ENCODE results near the gene CDK16. TPM values are rescaled to one million over a fixed set of nuclear protein-coding genes. Genes with fewer than 3 reads are reported as not detected.

Gene CDK16
- total RNA-seq, 1 experiment from 2014 or later, result 129 TPM

DNA sequence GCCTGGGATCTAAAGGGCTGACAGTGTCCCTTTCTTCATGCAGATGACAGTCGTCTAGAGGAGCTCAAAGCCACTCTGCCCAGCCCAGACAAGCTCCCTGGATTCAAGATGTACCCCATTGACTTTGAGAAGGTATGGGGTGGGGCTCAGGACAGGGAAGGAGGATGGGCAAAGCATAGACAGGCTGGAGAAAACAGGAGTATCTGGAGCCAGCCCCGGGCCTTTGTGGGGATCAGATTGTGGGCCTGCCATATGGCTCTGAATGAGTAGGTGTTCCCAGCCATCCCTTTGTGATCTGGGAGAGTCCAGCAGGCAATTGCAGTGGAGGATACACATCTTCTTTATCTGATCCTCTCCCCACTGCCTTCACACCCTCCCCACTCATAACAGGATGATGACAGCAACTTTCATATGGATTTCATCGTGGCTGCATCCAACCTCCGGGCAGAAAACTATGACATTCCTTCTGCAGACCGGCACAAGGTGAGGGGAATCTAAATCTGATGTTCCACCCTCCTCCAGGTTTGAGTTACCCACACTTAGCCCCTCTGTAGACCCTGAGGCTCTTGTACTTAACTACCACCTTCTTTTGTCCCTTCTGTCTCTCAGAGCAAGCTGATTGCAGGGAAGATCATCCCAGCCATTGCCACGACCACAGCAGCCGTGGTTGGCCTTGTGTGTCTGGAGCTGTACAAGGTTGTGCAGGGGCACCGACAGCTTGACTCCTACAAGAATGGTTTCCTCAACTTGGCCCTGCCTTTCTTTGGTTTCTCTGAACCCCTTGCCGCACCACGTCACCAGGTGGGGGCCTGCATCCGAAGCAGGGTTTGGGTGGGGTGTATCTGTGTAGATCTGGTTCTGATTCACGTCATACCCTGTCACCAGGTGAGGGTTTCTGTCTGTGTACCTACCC is 5.8 kb upstream of the CDK16 start:
- no peaks in the 10 kb centered on the region for H3K9me3 Mint-ChIP-seq (ENCODE audit: unreplicated experiment)
- no peak for DNase-seq
- H3K36me3 ChIP-seq (ENCODE audit: control insufficient read depth, insufficient read depth, low read length), result peaks cover 3% of the 10 kb centered on the region
- H3K27me3 ChIP-seq (replicated peaks; ENCODE audit: control insufficient read depth, insufficient read depth, low read length), result no peaks in the 10 kb centered on the region
- no peaks in the 10 kb centered on the region for H3K9me3 ChIP-seq
- no peak overlapping the region for H3K4me3 Mint-ChIP-seq (ENCODE audit: unreplicated experiment)
- no peak overlapping the region for H3K27ac Mint-ChIP-seq (ENCODE audit: unreplicated experiment)
- no TSS peak for BruUV-seq (replicated peaks)
- TF ChIP-seq CTCF (IDR thresholded peaks at IDR 0.05; ENCODE audit: insufficient read depth in 1 of 2, low read depth in 1 of 2, low read length in 1 of 2, severe bottlenecking in 1 of 2, unreplicated experiment in 1 of 2), result no peak
- POLR2A ChIA-PET, result no interaction called here
- intact Hi-C loops (cut with micrococcal nuclease; ENCODE audit: unreplicated experiment), result loop anchor here (10.0 kb wide), 1 partner anchor 442 kb away; the partner anchor contains the start of genes ELK1 and UXT
- H3K4me3 ChIP-seq (ENCODE audit: low read depth, low read length), result no peak overlapping the region
- H3K4me1 Mint-ChIP-seq (ENCODE audit: low read depth, unreplicated experiment), result peaks cover 23% of the 10 kb centered on the region
- CTCF ChIA-PET, result interaction anchor here (0.6 kb wide), 1 partner anchor 171 kb away, joined by 4 read pairs; no protein-coding TSS in a partner anchor
- H3K36me3 Mint-ChIP-seq (ENCODE audit: insufficient read depth, unreplicated experiment), result peaks cover 81% of the 10 kb centered on the region
- no peaks in the 10 kb centered on the region for H3K4me1 ChIP-seq
- H3K27me3 Mint-ChIP-seq (ENCODE audit: insufficient read depth, unreplicated experiment), result no peaks in the 10 kb centered on the region

DNA sequence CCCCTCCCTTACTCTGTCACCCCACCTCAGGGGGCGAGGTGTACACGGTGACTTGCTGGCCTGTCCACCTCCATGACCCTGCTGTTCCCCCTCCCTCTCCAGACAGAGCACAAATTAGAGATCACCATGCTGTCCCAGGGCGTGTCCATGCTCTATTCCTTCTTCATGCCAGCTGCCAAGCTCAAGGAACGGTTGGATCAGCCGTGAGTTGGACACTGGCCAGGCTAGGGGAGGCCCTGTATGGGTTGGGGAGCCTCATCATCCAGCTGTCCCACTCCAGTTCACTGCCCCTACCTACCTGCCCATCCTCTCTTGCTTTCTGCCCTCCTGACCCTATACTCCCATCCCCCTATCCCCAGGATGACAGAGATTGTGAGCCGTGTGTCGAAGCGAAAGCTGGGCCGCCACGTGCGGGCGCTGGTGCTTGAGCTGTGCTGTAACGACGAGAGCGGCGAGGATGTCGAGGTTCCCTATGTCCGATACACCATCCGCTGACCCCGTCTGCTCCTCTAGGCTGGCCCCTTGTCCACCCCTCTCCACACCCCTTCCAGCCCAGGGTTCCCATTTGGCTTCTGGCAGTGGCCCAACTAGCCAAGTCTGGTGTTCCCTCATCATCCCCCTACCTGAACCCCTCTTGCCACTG is 3.9 kb upstream of the CDK16 start:
- TF ChIP-seq CTCF (IDR thresholded peaks at IDR 0.05; ENCODE audit: insufficient read depth in 1 of 2, low read depth in 1 of 2, low read length in 1 of 2, severe bottlenecking in 1 of 2, unreplicated experiment in 1 of 2), result no peak
- BruUV-seq (replicated peaks), result TSS peak; percentile 15
- ChIA-PET CTCF (no interaction called here), POLR2A (no interaction called here)
- Histone ChIP-seq H3K36me3 (ENCODE audit: control insufficient read depth, insufficient read depth, low read length) (peaks cover 3% of the 10 kb centered on the region), H3K9me3 (no peaks in the 10 kb centered on the region), H3K4me3 (ENCODE audit: low read depth, low read length) (no peak overlapping the region), H3K4me1 (no peaks in the 10 kb centered on the region), H3K27me3 (replicated peaks; ENCODE audit: control insufficient read depth, insufficient read depth, low read length) (no peaks in the 10 kb centered on the region)
- DNase-seq, result no peak
- H3K9me3 Mint-ChIP-seq (ENCODE audit: unreplicated experiment), result no peaks in the 10 kb centered on the region
- H3K4me3 Mint-ChIP-seq (ENCODE audit: unreplicated experiment), result no peak overlapping the region
- intact Hi-C loops (cut with micrococcal nuclease; ENCODE audit: unreplicated experiment), result loop anchor here (5.0 to 10.0 kb wide), 2 partner anchors 168 to 440 kb away; partner anchors contain the start of genes ELK1 and UXT
- H3K27me3 Mint-ChIP-seq (ENCODE audit: insufficient read depth, unreplicated experiment), result no peaks in the 10 kb centered on the region
- H3K4me1 Mint-ChIP-seq (ENCODE audit: low read depth, unreplicated experiment), result peaks cover 28% of the 10 kb centered on the region
- H3K27ac Mint-ChIP-seq (ENCODE audit: unreplicated experiment), result no peak overlapping the region
- H3K36me3 Mint-ChIP-seq (ENCODE audit: insufficient read depth, unreplicated experiment), result peaks cover 82% of the 10 kb centered on the region

DNA sequence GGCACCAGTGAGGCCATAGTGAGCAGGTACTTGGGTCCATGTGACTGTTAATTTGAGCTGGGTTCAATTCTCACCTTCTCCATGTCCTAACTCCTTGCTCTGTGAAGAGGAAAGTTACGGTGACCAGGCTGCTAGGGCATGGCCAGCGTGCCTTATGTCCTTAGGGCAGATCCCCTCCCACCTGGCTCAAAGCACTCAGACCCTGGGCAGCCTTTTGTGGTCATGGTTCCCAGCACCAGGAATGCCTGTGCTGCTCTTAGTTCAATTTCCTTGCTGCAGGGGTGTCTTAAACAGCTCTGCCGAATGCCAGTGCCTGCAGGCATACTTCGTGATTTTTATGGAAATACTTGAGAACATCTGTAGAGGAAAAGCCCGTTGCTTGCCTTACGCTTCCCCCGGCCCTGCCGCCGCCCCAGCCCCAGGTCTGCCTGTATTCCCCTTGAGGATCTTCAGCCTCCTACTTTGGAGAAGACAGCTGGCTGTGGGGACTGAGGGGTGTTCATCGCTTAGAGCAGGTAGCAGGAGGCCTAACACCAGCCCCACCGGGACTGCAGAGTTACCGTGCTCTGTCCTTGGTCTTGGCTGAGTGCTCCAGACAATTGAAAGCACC is 3.1 kb upstream of the CDK16 start:
- ChIA-PET POLR2A (interaction anchor here (0.5 kb wide), 1 partner anchor 22 kb away, joined by 3 read pairs; no protein-coding TSS in a partner anchor), CTCF (no interaction called here)
- no peak for TF ChIP-seq CTCF (IDR thresholded peaks at IDR 0.05; ENCODE audit: insufficient read depth in 1 of 2, low read depth in 1 of 2, low read length in 1 of 2, severe bottlenecking in 1 of 2, unreplicated experiment in 1 of 2)
- no peak overlapping the region for H3K4me3 ChIP-seq (ENCODE audit: low read depth, low read length)
- no peaks in the 10 kb centered on the region for H3K9me3 ChIP-seq
- BruUV-seq (replicated peaks), result no TSS peak
- no peaks in the 10 kb centered on the region for H3K27me3 Mint-ChIP-seq (ENCODE audit: insufficient read depth, unreplicated experiment)
- no peaks in the 10 kb centered on the region for H3K9me3 Mint-ChIP-seq (ENCODE audit: unreplicated experiment)
- H3K36me3 Mint-ChIP-seq (ENCODE audit: insufficient read depth, unreplicated experiment), result peaks cover 85% of the 10 kb centered on the region
- H3K4me1 ChIP-seq, result no peaks in the 10 kb centered on the region
- H3K4me1 Mint-ChIP-seq (ENCODE audit: low read depth, unreplicated experiment), result peaks cover 36% of the 10 kb centered on the region
- intact Hi-C loops (cut with micrococcal nuclease; ENCODE audit: unreplicated experiment), result loop anchor here (5.0 to 10.0 kb wide), 2 partner anchors 167 to 439 kb away; partner anchors contain the start of genes ELK1 and UXT
- no peak overlapping the region for H3K27ac Mint-ChIP-seq (ENCODE audit: unreplicated experiment)
- H3K4me3 Mint-ChIP-seq (ENCODE audit: unreplicated experiment), result no peak overlapping the region
- peaks cover 3% of the 10 kb centered on the region for H3K36me3 ChIP-seq (ENCODE audit: control insufficient read depth, insufficient read depth, low read length)
- no peak for DNase-seq
- H3K27me3 ChIP-seq (replicated peaks; ENCODE audit: control insufficient read depth, insufficient read depth, low read length), result no peaks in the 10 kb centered on the region
